A549 (cell line): Measurements from ENCODE around the gene ADORA2B. TPM values are rescaled to one million over a fixed set of nuclear protein-coding genes. Genes with fewer than 3 reads are reported as not detected.

ENCODE experiments used
- ATAC-seq, 2 experiments: fragments of 200-7000 bp in 1 of 2; fragments of >200 bp in 1 of 2; cut with Nextera tagmentation in 1 of 2; cut with Tn5 transposase in 1 of 2; 3 replicates each; pipeline versions ENCODE4 v1.8.0 to v1.9.1; 2018 to 2020; ENCODE audit warnings: mild to moderate bottlenecking in 1 of 2, moderate library complexity in 1 of 2
- CTCF ChIA-PET: fragments of 300-600 bp; sonication (Branson Sonifier 250); formaldehyde crosslinking; extraction: SDS; loops from one replicate; lab custom pipeline; 2021; ENCODE audit warnings: antibody characterized with exemption, inconsistent platforms; lab: Yijun Ruan, JAX
- POLR2A ChIA-PET: fragments of 350-600 bp; formaldehyde crosslinking; extraction: SDS; loops from one replicate; lab custom pipeline; 2021; ENCODE audit warnings: antibody characterized with exemption, inconsistent platforms; lab: Yijun Ruan, JAX
- DNase-seq, 2 experiments: peaks; one replicate each; pipeline versions ENCODE4 v3.0.0 to v3.0.0-alpha.2; 2011 to 2016; ENCODE audit warnings: low read depth in 1 of 2, low spot score in 1 of 2
- FAIRE-seq: peaks from 2 replicates; lab custom pipeline; 2011; peaks lifted over from hg19 to GRCh38; lab: Jason Lieb, UNC
- H3K27ac ChIP-seq, 2 experiments: fragments of >200 bp; sonication (Bioruptor Twin); formaldehyde crosslinking; 3 replicates each; pipeline ENCODE4 v1.5.1; 2016 to 2017
- H3K4me1 ChIP-seq: fragments of >200 bp; sonication (Bioruptor Twin); formaldehyde crosslinking; 3 replicates; pipeline ENCODE4 v1.6.1; 2016
- H3K4me2 ChIP-seq: fragments of >200 bp; sonication (Bioruptor Twin); formaldehyde crosslinking; 3 replicates; pipeline ENCODE4 v1.6.1; 2016
- H3K4me3 ChIP-seq: fragments of >200 bp; sonication (Bioruptor Twin); formaldehyde crosslinking; 3 replicates; pipeline ENCODE4 v1.5.1; 2016
- H3K9me3 ChIP-seq: fragments of >200 bp; sonication (Bioruptor Twin); formaldehyde crosslinking; 3 replicates; pipeline ENCODE4 v1.6.1; 2016
- BHLHE40 ChIP-seq: IDR thresholded peaks from 2 replicates; pipeline ENCODE4 v1.6.1; 2012; ENCODE audit warnings: low read depth, low read length, inconsistent platforms
- CBX2 ChIP-seq: fragments of 200-600 bp; sonication (generic); IDR thresholded peaks from 2 replicates; pipeline ENCODE4 v1.6.1; 2016; ENCODE audit warnings: low read depth, mild to moderate bottlenecking, borderline replicate concordance
- CBX8 ChIP-seq: fragments of 200-600 bp; sonication (generic); IDR thresholded peaks from 2 replicates; pipeline ENCODE4 v1.6.1; 2016
- CHD2 ChIP-seq: fragments of 150-350 bp; IDR thresholded peaks from 2 replicates; pipeline ENCODE4 v1.6.1; 2014; ENCODE audit warnings: low read length; ENCODE audit not compliant: partially characterized antibody
- EHF ChIP-seq: fragments of 250-450 bp; sonication (Bioruptor Pico); IDR thresholded peaks from 2 replicates; pipeline ENCODE4 v1.5.0; 2020; ENCODE audit warnings: mild to moderate bottlenecking
- EP300 ChIP-seq, 2 experiments: fragments of >200 bp; sonication (Bioruptor Twin); formaldehyde crosslinking; IDR thresholded peaks; 2 replicates in 1 of 2; 3 replicates in 1 of 2; pipeline ENCODE4 v1.6.1; 2016 to 2017
- ESRRA ChIP-seq: fragments of 150-350 bp; IDR thresholded peaks from 2 replicates; pipeline ENCODE4 v1.6.1; 2014; ENCODE audit warnings: mild to moderate bottlenecking, low read length, borderline replicate concordance
- FOSB ChIP-seq: fragments of 250-450 bp; sonication (Bioruptor Pico); IDR thresholded peaks from 2 replicates; pipeline ENCODE4 v1.5.0; 2020; ENCODE audit warnings: mild to moderate bottlenecking, moderate library complexity
- FOSL2 ChIP-seq, 2 experiments: fragments of 450-650 bp in 1 of 2; fragments of >200 bp in 1 of 2; sonication (Bioruptor Twin) in 1 of 2; formaldehyde crosslinking; IDR thresholded peaks; 2 replicates each; pipeline versions ENCODE4 v1.5.0 to v1.6.1; 2016 to 2020; ENCODE audit warnings: mild to moderate bottlenecking in 1 of 2, moderate library complexity in 1 of 2
- GATA3 ChIP-seq: IDR thresholded peaks from 2 replicates; pipeline ENCODE4 v1.6.1; 2012; ENCODE audit warnings: borderline replicate concordance
- HOXA7 ChIP-seq: fragments of 250-450 bp; sonication (Bioruptor Pico); IDR thresholded peaks from 2 replicates; pipeline ENCODE4 v1.5.0; 2020; ENCODE audit warnings: mild to moderate bottlenecking, moderate library complexity
- KDM1A ChIP-seq: fragments of 200-600 bp; sonication (generic); IDR thresholded peaks from 2 replicates; pipeline ENCODE4 v1.6.1; 2016; ENCODE audit warnings: low read depth, mild to moderate bottlenecking
- KDM5A ChIP-seq: fragments of 200-600 bp; sonication (generic); IDR thresholded peaks from 2 replicates; pipeline ENCODE4 v1.6.1; 2016; ENCODE audit warnings: antibody characterized with exemption, mild to moderate bottlenecking
- MAFK ChIP-seq: fragments of 450-650 bp; IDR thresholded peaks from 2 replicates; pipeline ENCODE4 v1.6.1; 2014; ENCODE audit not compliant: partially characterized antibody
- NFE2L2 ChIP-seq: fragments of 150-350 bp; conservative IDR thresholded peaks from 2 replicates; pipeline ENCODE4 v1.6.1; 2014; ENCODE audit warnings: low read length
- NPAS2 ChIP-seq: fragments of 250-450 bp; sonication (Bioruptor Pico); IDR thresholded peaks from 2 replicates; pipeline ENCODE4 v1.8.0; 2022; ENCODE audit warnings: mild to moderate bottlenecking, moderate library complexity, borderline replicate concordance
- PHF8 ChIP-seq: fragments of 200-600 bp; sonication (generic); IDR thresholded peaks from 2 replicates; pipeline ENCODE4 v1.6.1; 2016; ENCODE audit warnings: low read depth, mild to moderate bottlenecking, antibody characterized with exemption, moderate library complexity, borderline replicate concordance
- RFX5 ChIP-seq: fragments of 450-650 bp; IDR thresholded peaks from 2 replicates; pipeline ENCODE4 v1.7.1; 2014; ENCODE audit warnings: antibody characterized with exemption, mild to moderate bottlenecking, moderate library complexity
- RNF2 ChIP-seq: fragments of 200-600 bp; sonication (generic); IDR thresholded peaks from 2 replicates; pipeline ENCODE4 v1.6.1; 2016; ENCODE audit warnings: low read depth, mild to moderate bottlenecking, antibody characterized with exemption, moderate library complexity, borderline replicate concordance
- SMC3 ChIP-seq: fragments of >200 bp; sonication (Bioruptor Twin); formaldehyde crosslinking; IDR thresholded peaks from 3 replicates; pipeline ENCODE4 v1.6.1; 2018; ENCODE audit warnings: inconsistent platforms
- SREBF2 ChIP-seq: fragments of 450-650 bp; IDR thresholded peaks from 2 replicates; pipeline ENCODE4 v1.6.1; 2014; ENCODE audit warnings: mild to moderate bottlenecking, moderate library complexity
- TFCP2L1 ChIP-seq: fragments of 250-450 bp; sonication (Bioruptor Pico); IDR thresholded peaks from 2 replicates; pipeline ENCODE4 v1.5.0; 2021; ENCODE audit warnings: mild to moderate bottlenecking
- TP53 ChIP-seq: fragments of 250-450 bp; sonication (Bioruptor Pico); IDR thresholded peaks from 2 replicates; pipeline ENCODE4 v1.5.0; 2021; ENCODE audit warnings: mild to moderate bottlenecking, moderate library complexity
- WGBS: methylation state at CpG from one replicate; pipeline ENCODE4 v1.1.6; 2017; ENCODE audit errors: missing lambda C conversion rate; 5-methylcytosine and 5-hydroxymethylcytosine counted together
- polyA plus RNA-seq, 4 experiments: library from polyadenylated mRNA; depleted of rRNA in 3 of 4; stranded (reverse); fragments of >200 nt; fragmentation: RNase III in 1 of 4; extraction: RNeasy Plus Mini Kit Qiagen cat#74134 plus additional on column Dnase treatment in 1 of 4; gene quantifications; 2 replicates in 3 of 4; 3 replicates in 1 of 4; pipeline ENCODE4 v1.2.3, GENCODE V29; 2011 to 2017
- TF ChIP-seq, protein P1 (sequence below): fragments of 450-650 bp; IDR thresholded peaks from 2 replicates; pipeline ENCODE4 v1.6.1; 2014; ENCODE audit warnings: antibody characterized with exemption
- TF ChIP-seq, protein P2 (sequence below): fragments of 250-450 bp; sonication (Bioruptor Pico); IDR thresholded peaks from 2 replicates; pipeline ENCODE4 v1.5.0; 2020; ENCODE audit warnings: low read depth, mild to moderate bottlenecking, moderate library complexity
- TF ChIP-seq, protein P3 (sequence below): IDR thresholded peaks from 2 replicates; pipeline ENCODE4 v1.6.1; 2012
- TF ChIP-seq, protein P4 (sequence below): IDR thresholded peaks from 2 replicates; pipeline ENCODE4 v1.6.1; 2012
- TF ChIP-seq, protein P5 (sequence below): fragments of 250-450 bp; sonication (Bioruptor Pico); IDR thresholded peaks from 2 replicates; pipeline ENCODE4 v1.5.0; 2021; ENCODE audit warnings: mild to moderate bottlenecking, moderate library complexity, borderline replicate concordance
- TF ChIP-seq, protein P6 (sequence below): fragments of >200 bp; sonication (Bioruptor Twin); formaldehyde crosslinking; IDR thresholded peaks from 3 replicates; pipeline ENCODE4 v1.5.1; 2016

ADORA2B gene
- polyA plus RNA-seq, 2 of the 4 experiments (the other 2 are of a cell fraction), result 5.7 to 10.2 TPM

DNA sequence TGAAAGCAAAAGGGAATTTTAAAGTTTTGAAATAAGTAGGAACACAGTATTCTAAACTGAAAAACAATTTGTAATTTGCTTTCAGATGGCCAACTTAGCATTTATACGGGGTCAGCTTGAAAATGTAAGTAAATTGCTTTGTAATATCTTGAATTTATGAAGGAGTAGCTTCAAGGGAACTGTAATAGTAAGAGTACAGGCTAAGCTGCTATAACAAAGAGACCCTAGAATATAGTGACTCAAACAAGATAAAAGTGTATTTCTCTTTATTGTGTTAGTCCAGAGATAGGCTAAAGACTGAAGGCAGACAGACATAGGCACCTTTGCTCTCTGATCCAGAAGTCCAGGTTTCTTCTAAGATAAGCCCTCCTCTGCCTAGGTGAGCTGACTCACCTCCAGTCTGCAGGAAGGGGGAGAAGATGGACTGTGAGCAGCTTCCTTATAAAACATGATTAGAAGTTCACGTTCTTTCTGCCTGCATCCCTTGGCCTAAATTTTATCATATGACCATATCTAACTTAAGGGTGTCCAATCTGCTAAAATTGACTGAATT lies 57.9 kb downstream of the ADORA2B start (continued):
- TF ChIP-seq RFX5 (no peak), RNF2 (no peak), MAFK (no peak)

DNA sequence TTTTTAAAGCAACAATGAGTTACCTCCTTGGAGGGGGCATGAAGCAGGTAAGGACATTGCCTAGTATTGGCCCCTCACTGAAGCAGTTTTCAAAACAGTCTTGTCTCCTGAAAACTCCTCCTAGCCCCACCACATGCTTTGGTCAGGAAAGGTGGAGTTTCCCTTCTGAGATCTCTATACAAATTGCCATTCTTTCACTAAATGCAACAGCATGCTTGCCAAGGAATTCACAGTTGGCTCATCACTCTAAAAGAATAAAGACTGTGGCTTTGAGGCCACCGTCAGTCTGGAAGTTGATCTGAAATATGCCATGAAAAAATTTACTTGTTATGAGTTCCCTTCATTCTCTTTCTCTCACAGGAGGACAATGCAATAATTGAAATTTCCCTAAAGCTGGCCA lies 58.9 kb downstream of the ADORA2B start:
- DNase-seq (no peak), ATAC-seq (no peak), FAIRE-seq (no peak)
- Histone ChIP-seq H3K4me3 (no peak overlapping the region), H3K4me2 (no peak overlapping the region), H3K4me1 (peaks cover 5% of the 10 kb centered on the region; the same call in 1 of the 3 replicates), H3K9me3 (peaks cover 21% of the 10 kb centered on the region), H3K27ac (no peak overlapping the region)
- POLR2A ChIA-PET, result no interaction called here
- TF ChIP-seq FOSB, result no peak
- TF ChIP-seq SMC3, result no peak
- no peak for TF ChIP-seq NFE2L2
- TF ChIP-seq TFCP2L1 (CRISPR knock-in tag), result no peak
- no peak for TF ChIP-seq GATA3
- TF ChIP-seq ESRRA, result no peak
- TF ChIP-seq, protein P1, sequence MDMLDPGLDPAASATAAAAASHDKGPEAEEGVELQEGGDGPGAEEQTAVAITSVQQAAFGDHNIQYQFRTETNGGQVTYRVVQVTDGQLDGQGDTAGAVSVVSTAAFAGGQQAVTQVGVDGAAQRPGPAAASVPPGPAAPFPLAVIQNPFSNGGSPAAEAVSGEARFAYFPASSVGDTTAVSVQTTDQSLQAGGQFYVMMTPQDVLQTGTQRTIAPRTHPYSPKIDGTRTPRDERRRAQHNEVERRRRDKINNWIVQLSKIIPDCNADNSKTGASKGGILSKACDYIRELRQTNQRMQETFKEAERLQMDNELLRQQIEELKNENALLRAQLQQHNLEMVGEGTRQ, result no peak
- no peak for TF ChIP-seq TP53 (CRISPR knock-in tag)
- TF ChIP-seq, protein P2, sequence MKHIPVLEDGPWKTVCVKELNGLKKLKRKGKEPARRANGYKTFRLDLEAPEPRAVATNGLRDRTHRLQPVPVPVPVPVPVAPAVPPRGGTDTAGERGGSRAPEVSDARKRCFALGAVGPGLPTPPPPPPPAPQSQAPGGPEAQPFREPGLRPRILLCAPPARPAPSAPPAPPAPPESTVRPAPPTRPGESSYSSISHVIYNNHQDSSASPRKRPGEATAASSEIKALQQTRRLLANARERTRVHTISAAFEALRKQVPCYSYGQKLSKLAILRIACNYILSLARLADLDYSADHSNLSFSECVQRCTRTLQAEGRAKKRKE (CRISPR knock-in tag), result no peak
- TF ChIP-seq, protein P3, sequence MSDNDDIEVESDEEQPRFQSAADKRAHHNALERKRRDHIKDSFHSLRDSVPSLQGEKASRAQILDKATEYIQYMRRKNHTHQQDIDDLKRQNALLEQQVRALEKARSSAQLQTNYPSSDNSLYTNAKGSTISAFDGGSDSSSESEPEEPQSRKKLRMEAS, result no peak
- no peak for TF ChIP-seq SREBF2
- TF ChIP-seq FOSL2 (IDR thresholded peaks at IDR 0.05), result no peak
- no peak for TF ChIP-seq FOSL2 (CRISPR knock-in tag; IDR thresholded peaks at IDR 0.05)
- no peak for TF ChIP-seq CHD2
- no peak for TF ChIP-seq CBX8
- no peak for TF ChIP-seq EHF (CRISPR knock-in tag)
- WGBS, result 100% methylated on average over 1 of the region's 1 CpG
- CTCF ChIA-PET, result no interaction called here

DNA sequence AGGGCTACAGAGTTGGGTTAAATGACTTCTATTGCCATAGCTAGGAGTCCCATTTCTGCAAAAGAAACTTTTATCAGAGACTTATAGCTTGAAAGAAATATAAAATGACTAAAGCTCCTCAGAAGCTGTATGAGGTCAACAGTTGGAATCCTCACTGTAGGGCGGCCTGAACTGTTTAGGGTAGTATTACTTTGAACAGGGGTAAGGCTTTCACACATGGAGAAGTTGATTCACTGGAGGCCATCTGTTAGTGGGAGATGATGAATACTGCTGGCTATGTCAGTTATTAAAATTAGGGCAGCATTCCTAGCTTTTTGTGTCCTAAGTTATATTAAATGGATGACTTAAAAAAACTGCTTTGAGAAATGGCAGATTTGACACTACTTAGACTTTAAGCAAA lies 60.7 kb downstream of the ADORA2B start:
- FAIRE-seq (no peak), DNase-seq (no peak), ATAC-seq (no peak; a peak in 1 of 6 replicates)
- H3K4me1 ChIP-seq, result peaks cover 5% of the 10 kb centered on the region; the same call in 1 of the 3 replicates
- TF ChIP-seq SREBF2 (no peak), HOXA7 (CRISPR knock-in tag) (no peak), RFX5 (no peak), EP300 (IDR thresholded peaks at IDR 0.05) (no peak), KDM5A (no peak), PHF8 (no peak), KDM1A (no peak), CBX2 (no peak), RNF2 (no peak), MAFK (no peak), BHLHE40 (no peak), NPAS2 (CRISPR knock-in tag) (no peak)
- TF ChIP-seq, protein P4, sequence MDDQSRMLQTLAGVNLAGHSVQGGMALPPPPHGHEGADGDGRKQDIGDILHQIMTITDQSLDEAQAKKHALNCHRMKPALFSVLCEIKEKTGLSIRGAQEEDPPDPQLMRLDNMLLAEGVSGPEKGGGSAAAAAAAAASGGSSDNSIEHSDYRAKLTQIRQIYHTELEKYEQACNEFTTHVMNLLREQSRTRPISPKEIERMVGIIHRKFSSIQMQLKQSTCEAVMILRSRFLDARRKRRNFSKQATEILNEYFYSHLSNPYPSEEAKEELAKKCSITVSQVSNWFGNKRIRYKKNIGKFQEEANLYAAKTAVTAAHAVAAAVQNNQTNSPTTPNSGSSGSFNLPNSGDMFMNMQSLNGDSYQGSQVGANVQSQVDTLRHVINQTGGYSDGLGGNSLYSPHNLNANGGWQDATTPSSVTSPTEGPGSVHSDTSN, result no peak
- TF ChIP-seq, protein P5, sequence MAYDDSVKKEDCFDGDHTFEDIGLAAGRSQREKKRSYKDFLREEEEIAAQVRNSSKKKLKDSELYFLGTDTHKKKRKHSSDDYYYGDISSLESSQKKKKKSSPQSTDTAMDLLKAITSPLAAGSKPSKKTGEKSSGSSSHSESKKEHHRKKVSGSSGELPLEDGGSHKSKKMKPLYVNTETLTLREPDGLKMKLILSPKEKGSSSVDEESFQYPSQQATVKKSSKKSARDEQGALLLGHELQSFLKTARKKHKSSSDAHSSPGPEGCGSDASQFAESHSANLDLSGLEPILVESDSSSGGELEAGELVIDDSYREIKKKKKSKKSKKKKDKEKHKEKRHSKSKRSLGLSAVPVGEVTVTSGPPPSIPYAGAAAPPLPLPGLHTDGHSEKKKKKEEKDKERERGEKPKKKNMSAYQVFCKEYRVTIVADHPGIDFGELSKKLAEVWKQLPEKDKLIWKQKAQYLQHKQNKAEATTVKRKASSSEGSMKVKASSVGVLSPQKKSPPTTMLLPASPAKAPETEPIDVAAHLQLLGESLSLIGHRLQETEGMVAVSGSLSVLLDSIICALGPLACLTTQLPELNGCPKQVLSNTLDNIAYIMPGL (CRISPR knock-in tag), result no peak
- TF ChIP-seq, protein P6, sequence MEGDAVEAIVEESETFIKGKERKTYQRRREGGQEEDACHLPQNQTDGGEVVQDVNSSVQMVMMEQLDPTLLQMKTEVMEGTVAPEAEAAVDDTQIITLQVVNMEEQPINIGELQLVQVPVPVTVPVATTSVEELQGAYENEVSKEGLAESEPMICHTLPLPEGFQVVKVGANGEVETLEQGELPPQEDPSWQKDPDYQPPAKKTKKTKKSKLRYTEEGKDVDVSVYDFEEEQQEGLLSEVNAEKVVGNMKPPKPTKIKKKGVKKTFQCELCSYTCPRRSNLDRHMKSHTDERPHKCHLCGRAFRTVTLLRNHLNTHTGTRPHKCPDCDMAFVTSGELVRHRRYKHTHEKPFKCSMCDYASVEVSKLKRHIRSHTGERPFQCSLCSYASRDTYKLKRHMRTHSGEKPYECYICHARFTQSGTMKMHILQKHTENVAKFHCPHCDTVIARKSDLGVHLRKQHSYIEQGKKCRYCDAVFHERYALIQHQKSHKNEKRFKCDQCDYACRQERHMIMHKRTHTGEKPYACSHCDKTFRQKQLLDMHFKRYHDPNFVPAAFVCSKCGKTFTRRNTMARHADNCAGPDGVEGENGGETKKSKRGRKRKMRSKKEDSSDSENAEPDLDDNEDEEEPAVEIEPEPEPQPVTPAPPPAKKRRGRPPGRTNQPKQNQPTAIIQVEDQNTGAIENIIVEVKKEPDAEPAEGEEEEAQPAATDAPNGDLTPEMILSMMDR, result no peak
- H3K27ac ChIP-seq, result no peak overlapping the region
- WGBS, result 92% methylated on average over 1 of the region's 1 CpG
- ChIA-PET CTCF (interaction anchor here (1.2 to 2.0 kb wide), 2 partner anchors 8 to 60 kb away, joined by 4 to 15 read pairs; partner anchors contain the start of gene ADORA2B), POLR2A (no interaction called here)
- H3K4me3 ChIP-seq, result no peak overlapping the region
- peaks cover 21% of the 10 kb centered on the region for H3K9me3 ChIP-seq
- no peak overlapping the region for H3K4me2 ChIP-seq
